Neural crest cell (in vitro differentiated cells): ENCODE data around the gene MYLK4. TPM values are rescaled to one million over a fixed set of nuclear protein-coding genes. Genes with fewer than 3 reads are reported as not detected.

Experiments
- DNase-seq: peaks from one replicate; pipeline ENCODE4 v3.0.0; 2021; ENCODE audit warnings: low read depth, mixed read lengths, low spot score
- H3K27ac Mint-ChIP-seq: one replicate; pipeline ENCODE4 v1.8.0; 2021; ENCODE audit warnings: mild to moderate bottlenecking, mixed read lengths; ENCODE audit not compliant: unreplicated experiment
- H3K27me3 Mint-ChIP-seq: 2 replicates; pipeline ENCODE4 v1.8.0; 2021; ENCODE audit warnings: low read depth, mild to moderate bottlenecking, mixed read lengths
- H3K36me3 Mint-ChIP-seq: 2 replicates; pipeline ENCODE4 v1.8.0; 2021; ENCODE audit warnings: low read depth, mild to moderate bottlenecking, mixed read lengths
- H3K4me1 Mint-ChIP-seq: 2 replicates; pipeline ENCODE4 v1.8.0; 2021; ENCODE audit warnings: mixed read lengths
- H3K4me3 Mint-ChIP-seq: one replicate; pipeline ENCODE4 v1.8.0; 2021; ENCODE audit warnings: mild to moderate bottlenecking, mixed read lengths
- H3K9me3 Mint-ChIP-seq: 2 replicates; pipeline ENCODE4 v1.8.0; 2021; ENCODE audit warnings: mixed read lengths
- CTCF ChIP-seq: fragments of 200-600 bp; sonication (generic); conservative IDR thresholded peaks from 2 replicates; pipeline ENCODE4 v1.5.0; 2021; ENCODE audit warnings: antibody characterized with exemption, mild to moderate bottlenecking
- total RNA-seq: library from RNA; stranded (reverse); gene quantifications from 2 replicates; pipeline ENCODE4 v1.2.1, GENCODE V29; 2021

Gene MYLK4
- total RNA-seq, 1 donor from 2014 or later: 0.96 TPM

GRCh38 chr6:2760882-2761842, 10.4 kb upstream of the MYLK4 start:
- peak overlapping the region; percentile 20 for H3K4me3 Mint-ChIP-seq
- DNase-seq: no peak
- H3K36me3 Mint-ChIP-seq: no peaks in the 10 kb centered on the region
- peaks cover 6% of the 10 kb centered on the region for H3K9me3 Mint-ChIP-seq
- peaks cover 9% of the 10 kb centered on the region for H3K4me1 Mint-ChIP-seq
- peak; percentile 53 for TF ChIP-seq CTCF
- no peaks in the 10 kb centered on the region for H3K27me3 Mint-ChIP-seq
- H3K27ac Mint-ChIP-seq: no peak overlapping the region

- peaks cover 6% of the 10 kb centered on the region for H3K9me3 Mint-ChIP-seq
- TF ChIP-seq CTCF: no peak
- DNase-seq: no peak
- H3K4me3 Mint-ChIP-seq: no peak overlapping the region
- no peak overlapping the region for H3K27ac Mint-ChIP-seq
- H3K27me3 Mint-ChIP-seq: peaks cover 8% of the 10 kb centered on the region
- peaks cover 5% of the 10 kb centered on the region for H3K4me1 Mint-ChIP-seq
- H3K36me3 Mint-ChIP-seq: no peaks in the 10 kb centered on the region
Measured at GRCh38 chr6:2758980-2759379, 8.3 kb upstream of the MYLK4 start.

DNA sequence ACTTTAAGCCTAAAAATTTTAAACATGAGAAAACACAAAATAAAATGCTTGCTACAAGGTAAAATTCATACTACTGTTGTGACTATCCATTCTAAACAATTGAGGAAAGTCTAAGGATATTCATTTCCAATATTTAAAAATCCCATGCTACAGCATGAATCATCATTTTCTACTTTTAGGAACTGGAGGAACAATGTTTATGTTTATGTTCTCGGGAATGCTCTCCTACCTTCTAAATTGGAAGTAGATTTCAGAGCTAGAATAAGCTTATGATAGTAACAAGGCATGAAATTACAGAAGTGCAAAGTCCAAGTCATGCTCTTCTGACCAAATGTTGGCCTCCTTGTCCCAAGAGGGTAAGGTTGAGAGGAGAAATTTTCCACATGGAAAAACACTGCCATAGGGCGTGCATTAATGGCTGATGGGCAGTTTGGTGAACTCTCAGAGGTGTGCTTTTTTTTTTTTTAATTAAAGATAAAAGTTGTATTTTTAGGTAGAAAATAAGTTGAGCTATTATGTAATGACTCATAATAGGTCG, 6.0 kb upstream of the MYLK4 start:
- no peak for TF ChIP-seq CTCF
- no peak for DNase-seq
- peaks cover 11% of the 10 kb centered on the region for H3K27me3 Mint-ChIP-seq
- no peak overlapping the region for H3K27ac Mint-ChIP-seq
- no peaks in the 10 kb centered on the region for H3K36me3 Mint-ChIP-seq
- H3K4me3 Mint-ChIP-seq: no peak overlapping the region
- H3K9me3 Mint-ChIP-seq: peaks cover 6% of the 10 kb centered on the region
- peaks cover 9% of the 10 kb centered on the region for H3K4me1 Mint-ChIP-seq

GRCh38 chr6:2756241-2756640, 5.5 kb upstream of the MYLK4 start:
- TF ChIP-seq CTCF: no peak
- DNase-seq: no peak
- H3K9me3 Mint-ChIP-seq: peaks cover 6% of the 10 kb centered on the region
- peaks cover 9% of the 10 kb centered on the region for H3K4me1 Mint-ChIP-seq
- H3K27me3 Mint-ChIP-seq: peaks cover 11% of the 10 kb centered on the region
- H3K4me3 Mint-ChIP-seq: no peak overlapping the region
- H3K36me3 Mint-ChIP-seq: no peaks in the 10 kb centered on the region
- no peak overlapping the region for H3K27ac Mint-ChIP-seq

- no peaks in the 10 kb centered on the region for H3K36me3 Mint-ChIP-seq
- H3K4me1 Mint-ChIP-seq: peaks cover 9% of the 10 kb centered on the region
- peaks cover 17% of the 10 kb centered on the region for H3K27me3 Mint-ChIP-seq
- no peak for DNase-seq
- peaks cover 2% of the 10 kb centered on the region for H3K9me3 Mint-ChIP-seq
- no peak overlapping the region for H3K4me3 Mint-ChIP-seq
- H3K27ac Mint-ChIP-seq: no peak overlapping the region
- TF ChIP-seq CTCF: no peak
Measured at GRCh38 chr6:2755456-2755855, 4.7 kb upstream of the MYLK4 start.
